NB4 (cell line): ENCODE results near the gene VAMP5.

Experiments used
- DNase-seq: peaks from one replicate; pipeline ENCODE4 v3.0.0; 2010; ENCODE audit warnings: low read depth
- H3K4me3 ChIP-seq: one replicate; pipeline ENCODE4 v1.5.1; 2011; ENCODE audit warnings: mild to moderate bottlenecking, low read depth, low read length, moderate library complexity
- CTCF ChIP-seq: IDR thresholded peaks from one replicate; pipeline ENCODE4 v1.5.1; 2012; ENCODE audit warnings: low read depth, low read length
- MYC ChIP-seq: IDR thresholded peaks from 2 replicates; pipeline ENCODE4 v1.6.1; 2011; ENCODE audit warnings: low read depth, low read length
- POLR2A ChIP-seq: IDR thresholded peaks from 2 replicates; pipeline ENCODE4 v1.6.1; 2011; ENCODE audit warnings: mild to moderate bottlenecking; ENCODE audit not compliant: insufficient read length; ENCODE audit errors: extremely low read depth
- TF ChIP-seq, protein P1 (sequence below): IDR thresholded peaks from 2 replicates; pipeline ENCODE4 v1.6.1; 2011; ENCODE audit warnings: low read depth, low read length

The VAMP5 gene

GRCh38 chr2:85560812-85561279, 23.4 kb upstream of the VAMP5 start:
- no peak for DNase-seq
- no peak for TF ChIP-seq MYC
- no peak for TF ChIP-seq CTCF
- no peak for TF ChIP-seq POLR2A
- TF ChIP-seq, protein P1, sequence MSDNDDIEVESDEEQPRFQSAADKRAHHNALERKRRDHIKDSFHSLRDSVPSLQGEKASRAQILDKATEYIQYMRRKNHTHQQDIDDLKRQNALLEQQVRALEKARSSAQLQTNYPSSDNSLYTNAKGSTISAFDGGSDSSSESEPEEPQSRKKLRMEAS, result no peak

GRCh38 chr2:85561280-85562212, 22.7 kb upstream of the VAMP5 start, which contains the start of gene GGCX:
GGCX (minus strand) TSS chr2:85561493; CDS start chr2:85561428, 65 bp downstream.
- peak within 1 kb of the TSS; percentile 93 for H3K4me3 ChIP-seq
- DNase-seq, result peak; percentile 98
- peak; percentile 90 for TF ChIP-seq POLR2A
- peak; percentile 25 for TF ChIP-seq MYC
- TF ChIP-seq CTCF, result no peak
- TF ChIP-seq, protein P1, result no peak

More at GRCh38 chr2:85560812-85561279, 23.4 kb upstream of the VAMP5 start:
- H3K4me3 ChIP-seq, result peak overlapping the region; percentile 93

- peak; percentile 89 for DNase-seq
- TF ChIP-seq MYC, result no peak
Measured at GRCh38 chr2:85564144-85564563, 20.1 kb upstream of the VAMP5 start.

GRCh38 chr2:85566265-85566664, 18.0 kb upstream of the VAMP5 start:
- H3K4me3 ChIP-seq, result no peak overlapping the region
- TF ChIP-seq, protein P1, result no peak
- TF ChIP-seq POLR2A (no peak), CTCF (no peak), MYC (no peak)
- no peak for DNase-seq

More at GRCh38 chr2:85564144-85564563, 20.1 kb upstream of the VAMP5 start:
- H3K4me3 ChIP-seq, result no peak overlapping the region

- TF ChIP-seq POLR2A (no peak), MYC (no peak), CTCF (no peak)
- TF ChIP-seq, protein P1, result no peak
- no peak overlapping the region for H3K4me3 ChIP-seq
- no peak for DNase-seq
Measured at GRCh38 chr2:85575739-85576138, 8.5 kb upstream of the VAMP5 start.

GRCh38 chr2:85577063-85577385, 7.2 kb upstream of the VAMP5 start:
- TF ChIP-seq POLR2A (no peak), MYC (no peak), CTCF (no peak)
- TF ChIP-seq, protein P1, result no peak
- H3K4me3 ChIP-seq, result peak overlapping the region; percentile 94
- no peak for DNase-seq
